GM18520 (cell line): ENCODE results near the gene ID3.
A peak's percentile ranks its signal among the peaks of the same experiment; 100 is the strongest.

Experiments
- ATAC-seq: cut with Tn5 transposase; IDR thresholded peaks from one replicate; pipeline ENCODE4 v1.9.1; 2021; ENCODE audit not compliant: unreplicated experiment

Gene ID3

GRCh38 chr1:23528250-23528978 is 30.9 kb downstream of the ID3 start:
- ATAC-seq = peak; percentile 30

GRCh38 chr1:23527900-23528249 is 31.4 kb downstream of the ID3 start:
- ATAC-seq = no peak

GRCh38 chr1:23527366-23527765 is 31.9 kb downstream of the ID3 start:
- ATAC-seq = no peak

- no peak for ATAC-seq
Measured at GRCh38 chr1:23526329-23527041, 32.8 kb downstream of the ID3 start.

GRCh38 chr1:23525558-23526250 is 33.6 kb downstream of the ID3 start:
- no peak for ATAC-seq

GRCh38 chr1:23524716-23525401 is 34.4 kb downstream of the ID3 start:
- ATAC-seq = no peak

GRCh38 chr1:23524163-23524562 is 35.1 kb downstream of the ID3 start:
- no peak for ATAC-seq

GRCh38 chr1:23522244-23522982 is 36.9 kb downstream of the ID3 start:
- ATAC-seq = no peak

GRCh38 chr1:23521588-23521987 is 37.7 kb downstream of the ID3 start:
- ATAC-seq = no peak

GRCh38 chr1:23517581-23517980 is 41.7 kb downstream of the ID3 start:
- ATAC-seq = no peak

GRCh38 chr1:23515905-23516304 is 43.4 kb downstream of the ID3 start:
- no peak for ATAC-seq

- no peak for ATAC-seq
Measured at GRCh38 chr1:23514111-23514679, 45.1 kb downstream of the ID3 start.

- no peak for ATAC-seq
Measured at GRCh38 chr1:23509896-23510295, 49.4 kb downstream of the ID3 start.
